GM12872 (cell line): Measurements from ENCODE around the gene EYA4.

Experiments used
- TF ChIP-seq, protein P1 (sequence below): IDR thresholded peaks from 3 replicates; pipeline ENCODE4 v1.5.1; 2011; ENCODE audit warnings: low read depth, mild to moderate bottlenecking, low read length, moderate library complexity; ENCODE audit not compliant: insufficient read depth

The EYA4 gene, protein sequence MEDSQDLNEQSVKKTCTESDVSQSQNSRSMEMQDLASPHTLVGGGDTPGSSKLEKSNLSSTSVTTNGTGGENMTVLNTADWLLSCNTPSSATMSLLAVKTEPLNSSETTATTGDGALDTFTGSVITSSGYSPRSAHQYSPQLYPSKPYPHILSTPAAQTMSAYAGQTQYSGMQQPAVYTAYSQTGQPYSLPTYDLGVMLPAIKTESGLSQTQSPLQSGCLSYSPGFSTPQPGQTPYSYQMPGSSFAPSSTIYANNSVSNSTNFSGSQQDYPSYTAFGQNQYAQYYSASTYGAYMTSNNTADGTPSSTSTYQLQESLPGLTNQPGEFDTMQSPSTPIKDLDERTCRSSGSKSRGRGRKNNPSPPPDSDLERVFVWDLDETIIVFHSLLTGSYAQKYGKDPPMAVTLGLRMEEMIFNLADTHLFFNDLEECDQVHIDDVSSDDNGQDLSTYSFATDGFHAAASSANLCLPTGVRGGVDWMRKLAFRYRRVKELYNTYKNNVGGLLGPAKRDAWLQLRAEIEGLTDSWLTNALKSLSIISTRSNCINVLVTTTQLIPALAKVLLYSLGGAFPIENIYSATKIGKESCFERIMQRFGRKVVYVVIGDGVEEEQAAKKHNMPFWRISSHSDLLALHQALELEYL

DNA sequence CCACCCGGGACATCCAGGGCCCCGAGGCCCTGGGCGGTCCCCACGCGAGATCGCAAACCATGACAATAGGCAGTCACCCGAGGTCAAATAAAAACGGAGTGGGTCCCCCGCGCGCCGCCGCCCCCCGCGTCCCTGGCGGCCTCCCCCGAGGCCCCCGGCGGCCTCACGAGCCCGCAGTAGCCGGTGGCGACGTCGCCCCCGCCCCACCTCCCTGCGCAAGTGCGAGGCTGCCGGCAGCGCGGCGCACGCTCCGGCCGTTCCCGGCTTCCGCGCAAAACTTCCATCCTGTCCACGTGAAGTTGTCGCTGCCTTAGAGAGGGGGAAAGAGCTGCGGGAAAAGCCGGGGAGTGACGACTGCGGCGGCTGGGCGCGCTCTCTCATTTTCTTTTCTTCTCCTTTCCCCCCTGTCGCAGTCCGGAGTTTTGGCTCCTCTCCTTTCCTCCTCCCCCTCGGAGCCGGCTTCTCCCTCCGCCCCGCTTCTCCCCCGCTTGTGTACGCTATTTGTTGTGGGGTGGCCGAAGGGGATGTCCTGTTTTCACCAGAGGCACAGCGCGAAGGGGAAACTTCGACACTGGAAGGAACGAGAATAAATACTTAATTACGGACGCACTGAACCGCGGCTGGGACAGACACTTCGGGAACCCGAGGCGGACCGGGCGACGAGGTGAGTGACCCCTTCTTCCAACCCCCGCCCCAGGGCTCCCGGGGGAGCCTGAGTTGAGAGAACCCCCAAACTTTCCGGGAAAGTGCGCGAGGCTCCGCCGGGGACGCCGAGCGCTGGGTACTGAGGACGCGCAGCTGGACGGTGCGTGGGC is at the start of gene EYA4:
Gene EYA4 (plus strand): TSS at position 272 of the 815 bp plus-strand sequence. CDS start 33,424 bp downstream, outside the sequence.
- TF ChIP-seq, protein P1, sequence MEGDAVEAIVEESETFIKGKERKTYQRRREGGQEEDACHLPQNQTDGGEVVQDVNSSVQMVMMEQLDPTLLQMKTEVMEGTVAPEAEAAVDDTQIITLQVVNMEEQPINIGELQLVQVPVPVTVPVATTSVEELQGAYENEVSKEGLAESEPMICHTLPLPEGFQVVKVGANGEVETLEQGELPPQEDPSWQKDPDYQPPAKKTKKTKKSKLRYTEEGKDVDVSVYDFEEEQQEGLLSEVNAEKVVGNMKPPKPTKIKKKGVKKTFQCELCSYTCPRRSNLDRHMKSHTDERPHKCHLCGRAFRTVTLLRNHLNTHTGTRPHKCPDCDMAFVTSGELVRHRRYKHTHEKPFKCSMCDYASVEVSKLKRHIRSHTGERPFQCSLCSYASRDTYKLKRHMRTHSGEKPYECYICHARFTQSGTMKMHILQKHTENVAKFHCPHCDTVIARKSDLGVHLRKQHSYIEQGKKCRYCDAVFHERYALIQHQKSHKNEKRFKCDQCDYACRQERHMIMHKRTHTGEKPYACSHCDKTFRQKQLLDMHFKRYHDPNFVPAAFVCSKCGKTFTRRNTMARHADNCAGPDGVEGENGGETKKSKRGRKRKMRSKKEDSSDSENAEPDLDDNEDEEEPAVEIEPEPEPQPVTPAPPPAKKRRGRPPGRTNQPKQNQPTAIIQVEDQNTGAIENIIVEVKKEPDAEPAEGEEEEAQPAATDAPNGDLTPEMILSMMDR: no peak

DNA sequence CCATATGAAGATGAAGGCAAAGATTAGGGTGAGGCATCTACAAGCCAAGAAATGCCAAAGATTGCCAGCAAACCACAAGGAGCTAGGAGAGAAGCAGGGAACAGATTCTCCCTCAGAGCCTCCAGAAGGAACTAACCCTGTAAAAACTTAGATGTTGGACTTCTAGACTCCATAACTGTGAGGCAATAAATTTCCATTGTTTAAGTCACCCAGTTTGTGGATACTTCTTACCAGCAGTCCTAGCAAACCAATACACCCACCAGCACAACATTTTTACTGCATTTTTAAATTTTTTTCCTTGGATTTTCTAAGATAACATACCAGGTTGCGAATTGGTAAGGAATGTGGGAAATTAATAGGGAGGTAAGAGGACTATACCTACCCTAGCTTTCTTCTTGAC is 47.8 kb upstream of the EYA4 start:
- TF ChIP-seq, protein P1: no peak

DNA sequence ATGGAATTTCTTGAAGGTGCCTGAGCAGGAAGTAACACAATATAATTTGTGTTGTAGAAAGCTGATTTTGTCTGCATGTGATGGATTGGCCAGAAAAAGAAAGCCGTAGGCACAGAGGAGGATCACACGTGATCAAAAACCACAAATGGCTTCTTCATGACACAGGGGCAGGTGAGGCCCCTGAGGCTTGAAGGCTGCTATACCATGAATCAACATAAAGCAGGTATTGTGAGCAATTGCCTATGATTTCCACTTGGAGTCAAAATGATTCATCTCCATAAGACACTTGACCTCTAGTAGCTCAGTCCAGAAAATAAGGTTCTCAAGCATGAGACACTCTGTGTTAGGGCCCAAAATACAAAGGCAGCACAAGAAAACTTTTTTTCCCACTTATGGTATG is 42.4 kb upstream of the EYA4 start:
- TF ChIP-seq, protein P1: no peak

DNA sequence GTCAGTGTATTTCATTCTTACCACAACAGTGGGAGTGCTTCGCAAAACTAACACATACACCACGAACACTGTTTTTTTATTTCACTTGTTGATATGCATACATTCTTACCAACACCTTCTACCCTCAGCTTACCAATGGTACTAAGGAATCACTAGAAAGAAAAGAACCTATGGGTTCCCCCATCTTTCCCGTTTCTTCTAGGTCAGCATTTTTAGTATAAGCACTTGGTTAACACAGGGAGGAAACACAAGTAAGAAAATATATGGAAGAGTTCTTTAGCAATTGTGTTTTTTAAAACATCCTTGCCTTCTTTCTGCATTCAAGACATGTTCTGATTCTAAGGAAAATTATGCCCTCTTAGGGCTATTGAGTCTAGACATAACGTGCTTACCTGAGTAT is 39.9 kb upstream of the EYA4 start:
- TF ChIP-seq, protein P1: no peak

DNA sequence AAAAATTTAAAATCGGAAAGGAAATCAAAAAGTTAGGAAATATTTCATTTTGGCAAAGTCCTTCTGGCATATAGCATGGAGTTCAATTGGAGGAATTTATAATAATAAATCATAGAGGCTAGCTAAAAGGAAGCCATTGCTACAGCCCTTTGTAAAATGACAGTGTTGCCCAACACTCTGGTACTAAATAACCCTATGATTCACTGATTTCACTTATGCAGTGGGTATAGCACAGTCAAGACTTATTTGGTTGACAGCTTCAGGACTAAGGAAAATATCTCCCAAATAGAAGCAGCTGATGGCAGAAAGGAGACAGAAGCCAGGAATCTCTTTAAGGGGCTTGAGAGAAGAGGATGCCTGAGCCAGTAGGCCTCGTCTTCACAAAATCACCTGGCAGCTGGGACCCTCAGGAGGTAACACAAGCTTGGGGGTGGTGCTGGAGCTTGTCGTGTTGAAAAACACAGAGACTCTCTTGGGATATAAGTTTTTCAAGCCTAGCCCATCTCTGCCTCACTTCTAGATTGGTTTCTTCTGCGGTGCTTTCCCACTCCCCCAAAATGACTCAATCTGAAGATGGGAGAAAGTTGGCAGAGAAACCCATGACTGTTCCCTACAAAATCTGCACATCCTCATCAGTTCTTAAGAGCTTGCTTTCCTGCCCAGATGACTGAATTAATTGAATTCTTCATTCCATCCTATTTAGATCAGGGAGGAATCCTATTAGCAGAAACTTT is 38.4 kb upstream of the EYA4 start:
- TF ChIP-seq, protein P1: no peak

DNA sequence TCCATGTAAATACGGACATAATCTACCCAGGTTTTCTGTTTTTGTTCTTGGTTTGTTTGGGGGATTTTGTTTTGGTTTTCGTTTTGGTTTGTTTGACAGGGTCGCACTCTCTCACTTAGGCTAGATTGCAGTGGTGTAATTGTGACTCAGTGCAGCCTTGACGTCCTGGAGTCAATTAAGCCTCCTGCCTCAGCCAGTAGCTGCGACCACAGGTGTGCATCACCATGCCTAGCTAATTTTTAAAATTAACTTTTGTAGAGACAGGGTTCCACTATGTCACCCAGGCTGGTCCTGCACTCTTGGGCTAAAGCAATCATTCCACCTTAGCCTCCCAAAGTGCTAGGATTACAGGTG is 37.8 kb upstream of the EYA4 start:
- TF ChIP-seq, protein P1: no peak
